Gastroesophageal sphincter (tissue), 3 donors: Measurements from ENCODE around the gene AGBL1.

Source experiments
- CTCF ChIP-seq, 4 experiments: fragments of 200-600 bp in 2 of 4; fragments of 450-650 bp in 2 of 4; sonication (generic) in 1 of 4; IDR thresholded peaks; one replicate each; pipeline ENCODE4 v1.5.1; 2017 to 2019; ENCODE audit warnings: antibody characterized with exemption in 4 of 4, mild to moderate bottlenecking in 2 of 4, moderate library complexity in 2 of 4
- POLR2A ChIP-seq, 2 donors: fragments of 450-650 bp; IDR thresholded peaks; one replicate each; pipeline ENCODE4 v1.6.1; 2017; ENCODE audit warnings: antibody characterized with exemption in 2 of 2, mild to moderate bottlenecking in 2 of 2, moderate library complexity in 1 of 2

- TF ChIP-seq CTCF (IDR thresholded peaks at IDR 0.05) (no peak), POLR2A (IDR thresholded peaks at IDR 0.05) (no peak)
Measured at GRCh38 chr15:86413191-86413590, 333.5 kb downstream of the AGBL1 start.
